ENCODE results near the gene ISL1.

Gene ISL1

GRCh38 chr5:51383131-51384121, at the start of gene ISL1:
Gene ISL1, plus strand, starts transcription at chr5:51383448. Its CDS starts 224 bp downstream, at chr5:51383672.
- DNase-seq = peak in 13 of 56 donors; percentile 4 to 46 (median 12)

GRCh38 chr5:51336878-51337277, 46.4 kb upstream of the ISL1 start:
- DNase-seq = no peak

GRCh38 chr5:51345106-51345505, 38.1 kb upstream of the ISL1 start:
- no peak for DNase-seq

GRCh38 chr5:51347157-51347556, 36.1 kb upstream of the ISL1 start:
- no peak for DNase-seq

GRCh38 chr5:51347704-51348103, 35.5 kb upstream of the ISL1 start:
- no peak for DNase-seq

GRCh38 chr5:51371052-51371451, 12.2 kb upstream of the ISL1 start:
- DNase-seq = no peak

GRCh38 chr5:51373880-51374523, 9.2 kb upstream of the ISL1 start:
- no peak for DNase-seq

GRCh38 chr5:51375084-51375483, 8.2 kb upstream of the ISL1 start:
- no peak for DNase-seq

GRCh38 chr5:51376509-51376908, 6.7 kb upstream of the ISL1 start:
- DNase-seq = no peak

- DNase-seq = no peak
Measured at GRCh38 chr5:51377151-51378060, 5.8 kb upstream of the ISL1 start.

GRCh38 chr5:51378061-51378409, 5.2 kb upstream of the ISL1 start:
- no peak for DNase-seq

- DNase-seq = no peak
Measured at GRCh38 chr5:51378448-51379330, 4.6 kb upstream of the ISL1 start.

GRCh38 chr5:51379331-51379700, 3.9 kb upstream of the ISL1 start:
- DNase-seq = no peak

- DNase-seq = no peak
Measured at GRCh38 chr5:51380603-51381207, 2.5 kb upstream of the ISL1 start.

GRCh38 chr5:51381761-51382474, 1.3 kb upstream of the ISL1 start:
- no peak for DNase-seq

GRCh38 chr5:51382521-51383130, 622 bp upstream of the ISL1 start:
- DNase-seq = no peak

GRCh38 chr5:51384281-51384840, 1.1 kb downstream of the ISL1 start:
- DNase-seq = no peak

GRCh38 chr5:51385216-51385615, 2.0 kb downstream of the ISL1 start:
- no peak for DNase-seq

Data from amygdala (tissue), 56 donors.